Glutamatergic neuron (in vitro differentiated cells): Measurements from ENCODE around the gene ADD2. TPM values are rescaled to one million over a fixed set of nuclear protein-coding genes. Genes with fewer than 3 reads are reported as not detected.

Experiments used
- DNase-seq: peaks from one replicate; pipeline ENCODE4 v3.0.0; 2022
- H3K27ac Mint-ChIP-seq: one replicate; pipeline ENCODE4 v1.8.0; 2020; ENCODE audit warnings: mild to moderate bottlenecking, mixed read lengths, inconsistent platforms; ENCODE audit not compliant: unreplicated experiment
- H3K27me3 Mint-ChIP-seq: one replicate; pipeline ENCODE4 v1.8.0; 2020; ENCODE audit warnings: mild to moderate bottlenecking, moderate library complexity, mixed read lengths, inconsistent platforms; ENCODE audit not compliant: unreplicated experiment
- H3K36me3 Mint-ChIP-seq: one replicate; pipeline ENCODE4 v1.8.0; 2020; ENCODE audit warnings: mild to moderate bottlenecking, mixed read lengths, inconsistent platforms; ENCODE audit not compliant: unreplicated experiment
- H3K4me1 Mint-ChIP-seq: one replicate; pipeline ENCODE4 v1.8.0; 2020; ENCODE audit warnings: mild to moderate bottlenecking, low read depth, mixed read lengths, inconsistent platforms; ENCODE audit not compliant: unreplicated experiment
- H3K4me3 Mint-ChIP-seq: one replicate; pipeline ENCODE4 v1.8.0; 2020; ENCODE audit warnings: mild to moderate bottlenecking, mixed read lengths, inconsistent platforms; ENCODE audit not compliant: unreplicated experiment
- H3K9me3 Mint-ChIP-seq: one replicate; pipeline ENCODE4 v1.8.0; 2020; ENCODE audit warnings: mild to moderate bottlenecking, moderate library complexity, mixed read lengths, inconsistent platforms; ENCODE audit not compliant: unreplicated experiment
- CTCF ChIP-seq: fragments of 200-600 bp; sonication (generic); IDR thresholded peaks from one replicate; pipeline ENCODE4 v1.5.0; 2021; ENCODE audit not compliant: partially characterized antibody, unreplicated experiment
- total RNA-seq: library from RNA; stranded (reverse); fragmentation: NEBNext Ultra II Directional; extraction: Animal tissue kit (Norgen Biotek cat#: 25700); gene quantifications from one replicate; pipeline ENCODE4 v1.2.1, GENCODE V29; 2021; ENCODE audit not compliant: unreplicated experiment

ADD2 gene
- total RNA-seq, 1 donor from 2014 or later: 373 TPM

- Mint-ChIP-seq H3K4me1 (peaks cover 79% of the 10 kb centered on the region), H3K27me3 (peaks cover 20% of the 10 kb centered on the region), H3K36me3 (peaks cover 5% of the 10 kb centered on the region), H3K27ac (peak overlapping the region; percentile 99), H3K4me3 (peak overlapping the region; percentile 90), H3K9me3 (peaks cover 27% of the 10 kb centered on the region)
- peak; percentile 57 for DNase-seq
- no peak for TF ChIP-seq CTCF
Measured at GRCh38 chr2:70733646-70734180, 34.3 kb downstream of the ADD2 start.

GRCh38 chr2:70732766-70733645, 35.0 kb downstream of the ADD2 start:
- H3K27me3 Mint-ChIP-seq: peaks cover 20% of the 10 kb centered on the region
- no peak for DNase-seq

GRCh38 chr2:70730730-70731129, 37.3 kb downstream of the ADD2 start:
- peaks cover 30% of the 10 kb centered on the region for H3K9me3 Mint-ChIP-seq
- peak overlapping the region; percentile 90 for H3K4me3 Mint-ChIP-seq
- peaks cover 5% of the 10 kb centered on the region for H3K36me3 Mint-ChIP-seq
- no peak for DNase-seq
- peaks cover 88% of the 10 kb centered on the region for H3K4me1 Mint-ChIP-seq
- TF ChIP-seq CTCF: no peak
- H3K27me3 Mint-ChIP-seq: peaks cover 28% of the 10 kb centered on the region
- peak overlapping the region; percentile 99 for H3K27ac Mint-ChIP-seq

More at GRCh38 chr2:70732766-70733645, 35.0 kb downstream of the ADD2 start:
- TF ChIP-seq CTCF: no peak
- peak overlapping the region; percentile 99 for H3K27ac Mint-ChIP-seq
- peaks cover 5% of the 10 kb centered on the region for H3K36me3 Mint-ChIP-seq
- H3K4me1 Mint-ChIP-seq: peaks cover 79% of the 10 kb centered on the region
- H3K9me3 Mint-ChIP-seq: peaks cover 29% of the 10 kb centered on the region
- peak overlapping the region; percentile 90 for H3K4me3 Mint-ChIP-seq

GRCh38 chr2:70729647-70730046, 38.4 kb downstream of the ADD2 start:
- H3K36me3 Mint-ChIP-seq: peaks cover 5% of the 10 kb centered on the region
- TF ChIP-seq CTCF: no peak
- H3K27me3 Mint-ChIP-seq: peaks cover 28% of the 10 kb centered on the region
- H3K27ac Mint-ChIP-seq: peak overlapping the region; percentile 73
- peaks cover 28% of the 10 kb centered on the region for H3K9me3 Mint-ChIP-seq
- no peak overlapping the region for H3K4me3 Mint-ChIP-seq
- H3K4me1 Mint-ChIP-seq: peaks cover 89% of the 10 kb centered on the region
- no peak for DNase-seq

- peaks cover 5% of the 10 kb centered on the region for H3K36me3 Mint-ChIP-seq
- no peak for DNase-seq
- H3K4me3 Mint-ChIP-seq: peak overlapping the region; percentile 42
- TF ChIP-seq CTCF: no peak
- H3K4me1 Mint-ChIP-seq: peaks cover 85% of the 10 kb centered on the region
- peaks cover 24% of the 10 kb centered on the region for H3K27me3 Mint-ChIP-seq
- peak overlapping the region; percentile 59 for H3K27ac Mint-ChIP-seq
- H3K9me3 Mint-ChIP-seq: peaks cover 17% of the 10 kb centered on the region
Measured at GRCh38 chr2:70728128-70728527, 39.9 kb downstream of the ADD2 start.
